Esophagus squamous epithelium (tissue), 4 donors: Measurements from ENCODE around the gene HSPG2.
"Not testable (repeated sequence)": the region's sequence is repeated elsewhere in the genome, so short reads cannot be mapped to it uniquely, and the experiment has no call there.

Source experiments
- CTCF ChIP-seq, 6 experiments: fragments of 450-650 bp in 4 of 6; fragments of 200-600 bp in 2 of 6; sonication (generic) in 2 of 6; IDR thresholded peaks; one replicate each; pipeline ENCODE4 v1.5.1; 2016 to 2019; ENCODE audit warnings: antibody characterized with exemption in 6 of 6, mild to moderate bottlenecking in 4 of 6, moderate library complexity in 4 of 6
- POLR2A ChIP-seq, 4 donors: fragments of 450-650 bp; IDR thresholded peaks; one replicate each; pipeline ENCODE4 v1.6.1; 2017; ENCODE audit warnings: antibody characterized with exemption in 4 of 4, mild to moderate bottlenecking in 4 of 4, moderate library complexity in 3 of 4

- TF ChIP-seq CTCF, POLR2A (IDR thresholded peaks at IDR 0.05): not testable (repeated sequence)
Observed at GRCh38 chr1:21982122-21982521, 45.0 kb upstream of the HSPG2 start.
